OCI-LY1 (cell line): ENCODE data around the gene ORM2.

Source experiments
- CTCF ChIP-seq: fragments of 200-600 bp; sonication (generic), shearing (Covaris generic); IDR thresholded peaks from 2 replicates; pipeline ENCODE4 v1.5.1; 2017; ENCODE audit warnings: mild to moderate bottlenecking, antibody characterized with exemption, low read length, moderate library complexity, mixed read lengths
- EZH2 ChIP-seq: fragments of 200-600 bp; sonication (generic), shearing (Covaris generic); IDR thresholded peaks from 2 replicates; pipeline ENCODE4 v1.8.0; 2017; ENCODE audit warnings: borderline replicate concordance, mixed run types, mild to moderate bottlenecking, antibody characterized with exemption, low read length, moderate library complexity, mixed read lengths

GRCh38 chr9:114309096-114309495, 20.6 kb upstream of the ORM2 start:
- TF ChIP-seq CTCF: no peak
- TF ChIP-seq EZH2: no peak
